Liver (tissue), 9 donors: ENCODE data around the gene ATL2. TPM values are rescaled to one million over a fixed set of nuclear protein-coding genes. Genes with fewer than 3 reads are reported as not detected.

Source experiments
- DNase-seq: peaks from one replicate; pipeline ENCODE4 v3.0.0-alpha.2; 2017; ENCODE audit warnings: low spot score
- H3K27ac ChIP-seq, 2 donors: one replicate each; pipeline ENCODE4 v1.7.0; 2013; ENCODE audit warnings: inconsistent platforms in 2 of 2, low read length in 2 of 2, control low read depth in 1 of 2, low read depth in 1 of 2, mild to moderate bottlenecking in 1 of 2
- H3K27me3 ChIP-seq, 4 donors: one replicate each; pipeline versions ENCODE4 v1.6.1 to v1.7.0; 2013; ENCODE audit warnings: low read length in 3 of 4, inconsistent platforms in 1 of 4, mild to moderate bottlenecking in 1 of 4, moderate library complexity in 1 of 4; ENCODE audit not compliant: control insufficient read depth in 4 of 4, insufficient read depth in 4 of 4
- H3K36me3 ChIP-seq, 4 donors: one replicate each; pipeline versions ENCODE4 v1.6.1 to v1.7.0; 2013; ENCODE audit warnings: low read length in 3 of 4, mild to moderate bottlenecking in 3 of 4, low read depth in 1 of 4, moderate library complexity in 1 of 4; ENCODE audit not compliant: control insufficient read depth in 4 of 4, insufficient read depth in 3 of 4
- H3K4me1 ChIP-seq, 4 donors: one replicate each; pipeline versions ENCODE4 v1.6.1 to v1.7.0; 2013; ENCODE audit warnings: low read length in 3 of 4, mild to moderate bottlenecking in 3 of 4, moderate library complexity in 1 of 4; ENCODE audit not compliant: control insufficient read depth in 4 of 4, insufficient read depth in 4 of 4
- H3K4me3 ChIP-seq, 3 donors: one replicate each; pipeline versions ENCODE4 v1.6.1 to v1.7.0; 2013; ENCODE audit warnings: low read length in 3 of 3, control low read depth in 1 of 3, low read depth in 1 of 3, mild to moderate bottlenecking in 1 of 3
- H3K9ac ChIP-seq, 2 donors: one replicate each; pipeline ENCODE4 v1.7.0; 2013; ENCODE audit warnings: low read length in 2 of 2, mild to moderate bottlenecking in 2 of 2, moderate library complexity in 2 of 2, control low read depth in 1 of 2, low read depth in 1 of 2
- H3K9me3 ChIP-seq, 4 donors: one replicate each; pipeline versions ENCODE4 v1.6.1 to v1.7.0; 2013; ENCODE audit warnings: low read length in 3 of 4; ENCODE audit not compliant: control insufficient read depth in 4 of 4
- EGR1 ChIP-seq, 2 donors: IDR thresholded peaks; 2 replicates each; pipeline ENCODE4 v1.6.1; 2016 to 2018; ENCODE audit warnings: antibody characterized with exemption in 2 of 2, low read depth in 2 of 2
- FOXA1 ChIP-seq: IDR thresholded peaks from 2 replicates; pipeline ENCODE4 v1.6.1; 2016; ENCODE audit warnings: antibody characterized with exemption
- HNF4A ChIP-seq, 2 donors: conservative IDR thresholded peaks; 2 replicates each; pipeline ENCODE4 v1.6.1; 2016; ENCODE audit warnings: antibody characterized with exemption in 2 of 2, mild to moderate bottlenecking in 2 of 2
- HNF4G ChIP-seq: IDR thresholded peaks from 2 replicates; pipeline ENCODE4 v1.6.1; 2016; ENCODE audit warnings: antibody characterized with exemption
- JUND ChIP-seq, 2 donors: IDR thresholded peaks; 2 replicates each; pipeline ENCODE4 v1.6.1; 2016; ENCODE audit warnings: antibody characterized with exemption in 2 of 2
- NR2F2 ChIP-seq: IDR thresholded peaks from 2 replicates; pipeline ENCODE4 v1.6.1; 2016; ENCODE audit warnings: antibody characterized with exemption
- RAD21 ChIP-seq, 2 donors: IDR thresholded peaks; 2 replicates each; pipeline ENCODE4 v1.6.1; 2016; ENCODE audit warnings: antibody characterized with exemption in 2 of 2, mild to moderate bottlenecking in 2 of 2
- RXRA ChIP-seq, 2 donors: IDR thresholded peaks; 2 replicates each; pipeline ENCODE4 v1.6.1; 2017 to 2018; ENCODE audit warnings: antibody characterized with exemption in 2 of 2, mild to moderate bottlenecking in 1 of 2
- SP1 ChIP-seq: IDR thresholded peaks from 2 replicates; pipeline ENCODE4 v1.6.1; 2018; ENCODE audit warnings: antibody characterized with exemption, mild to moderate bottlenecking
- YY1 ChIP-seq: IDR thresholded peaks from 2 replicates; pipeline ENCODE4 v1.6.1; 2016; ENCODE audit warnings: antibody characterized with exemption, mild to moderate bottlenecking
- WGBS: extraction: QIAGEN DNeasy Blood & Tissue Kit; methylation state at CpG from one replicate; pipeline ENCODE4 v1.1.7; 2013; 5-methylcytosine and 5-hydroxymethylcytosine counted together
- polyA plus RNA-seq, 2 donors: library from polyadenylated mRNA; stranded (reverse) in 1 of 2; unstranded in 1 of 2; fragments of 200-250 nt in 1 of 2; fragments of >200 nt in 1 of 2; fragmentation: Nextera tagmentation in 1 of 2; extraction: Ambion mirVana in 1 of 2; gene quantifications; one replicate each; pipeline versions ENCODE4 v1.2.1 to v1.2.3, GENCODE V29; 2013 to 2015
- total RNA-seq, 2 donors: library from RNA; depleted of rRNA; stranded (reverse); fragments of >200 nt; gene quantifications; one replicate each; pipeline ENCODE4 v1.2.3, GENCODE V29; 2014
- TF ChIP-seq, protein P1 (sequence below): IDR thresholded peaks from 2 replicates; pipeline ENCODE4 v1.6.1; 2016; ENCODE audit warnings: antibody characterized with exemption
- TF ChIP-seq, protein P2 (sequence below): fragments of 150-350 bp; IDR thresholded peaks from 2 replicates; pipeline ENCODE4 v1.5.1; 2017; ENCODE audit warnings: improper control_type of control experiment, low read depth, low read length; ENCODE audit not compliant: missing input control
- TF ChIP-seq, protein P3 (sequence below): IDR thresholded peaks from 2 replicates; pipeline ENCODE4 v1.6.1; 2016; ENCODE audit warnings: antibody characterized with exemption
- donor health status: healthy.
- donor health status: healthy.
- donor health status: healthy.
- donor health status: healthy.
- donor health status: healthy.

ATL2 gene
- total and polyA plus RNA-seq, 4 donors: 21.0 to 163 (median 45.8) TPM

DNA sequence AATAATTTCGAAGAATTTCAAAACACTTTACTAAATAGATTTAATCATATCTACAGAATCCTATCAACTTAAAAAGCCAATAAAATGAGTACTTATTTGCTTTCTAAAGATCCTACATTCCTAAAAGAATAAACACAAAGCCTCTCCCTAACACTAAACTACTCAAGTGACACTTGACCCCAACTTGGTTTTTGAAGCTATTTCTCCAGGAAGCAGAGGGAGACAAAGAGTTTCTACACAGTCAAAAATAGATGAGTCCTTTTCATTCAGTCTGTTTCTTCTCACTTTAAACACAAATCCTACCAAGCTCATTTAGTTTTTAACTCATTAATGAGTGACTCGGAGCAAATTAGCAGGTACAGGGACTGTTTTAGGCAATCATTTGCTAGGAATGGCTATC lies 2.1 kb downstream of the ATL2 start:
- peak overlapping the region in 2 of 3 donors; percentile 5 to 80 for H3K4me3 ChIP-seq
- peak overlapping the region; percentile 40 to 47 for H3K9ac ChIP-seq
- DNase-seq: no peak
- H3K9me3 ChIP-seq: no peaks in the 10 kb centered on the region
- H3K27me3 ChIP-seq: no peaks in the 10 kb centered on the region
- H3K27ac ChIP-seq: no peak overlapping the region
- WGBS: 48% methylated on average over 2 of the region's 2 CpGs
- peaks cover 7 to 40% (median 27%) of the 10 kb centered on the region in 4 donors for H3K4me1 ChIP-seq
- no peaks in the 10 kb centered on the region for H3K36me3 ChIP-seq
- peak; percentile 40 for TF ChIP-seq NR2F2
- peak in 1 of 2 donors; percentile 7 for TF ChIP-seq RAD21 (IDR thresholded peaks at IDR 0.05)
- no peak for TF ChIP-seq HNF4G

DNA sequence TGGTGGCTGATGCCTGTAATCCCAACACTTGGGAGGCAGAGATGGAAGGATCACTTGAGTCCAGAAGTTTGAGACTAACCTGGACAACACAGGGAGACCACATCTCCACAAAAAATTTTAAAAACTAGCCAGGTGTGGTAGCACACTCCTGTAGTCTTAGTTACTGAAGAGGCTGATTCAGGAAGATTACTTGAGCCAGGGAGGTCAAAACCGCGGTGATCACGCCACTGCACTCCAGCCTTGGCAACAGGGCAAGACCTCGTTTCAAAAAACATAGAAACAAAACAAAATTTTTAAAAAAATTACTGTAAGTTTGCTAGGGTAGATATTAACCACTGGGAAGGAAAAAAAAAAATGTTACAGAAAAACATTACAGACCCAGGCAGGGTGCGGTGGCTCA lies 5.8 kb downstream of the ATL2 start:
- no peak for TF ChIP-seq RAD21 (IDR thresholded peaks at IDR 0.05)
- TF ChIP-seq, protein P1, sequence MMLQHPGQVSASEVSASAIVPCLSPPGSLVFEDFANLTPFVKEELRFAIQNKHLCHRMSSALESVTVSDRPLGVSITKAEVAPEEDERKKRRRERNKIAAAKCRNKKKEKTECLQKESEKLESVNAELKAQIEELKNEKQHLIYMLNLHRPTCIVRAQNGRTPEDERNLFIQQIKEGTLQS: no peak
- TF ChIP-seq EGR1 (IDR thresholded peaks at IDR 0.05; ENCODE audit: low read depth in 2 of 2): no peak
- no peak for TF ChIP-seq NR2F2
- no peak for TF ChIP-seq SP1
- TF ChIP-seq, protein P2, sequence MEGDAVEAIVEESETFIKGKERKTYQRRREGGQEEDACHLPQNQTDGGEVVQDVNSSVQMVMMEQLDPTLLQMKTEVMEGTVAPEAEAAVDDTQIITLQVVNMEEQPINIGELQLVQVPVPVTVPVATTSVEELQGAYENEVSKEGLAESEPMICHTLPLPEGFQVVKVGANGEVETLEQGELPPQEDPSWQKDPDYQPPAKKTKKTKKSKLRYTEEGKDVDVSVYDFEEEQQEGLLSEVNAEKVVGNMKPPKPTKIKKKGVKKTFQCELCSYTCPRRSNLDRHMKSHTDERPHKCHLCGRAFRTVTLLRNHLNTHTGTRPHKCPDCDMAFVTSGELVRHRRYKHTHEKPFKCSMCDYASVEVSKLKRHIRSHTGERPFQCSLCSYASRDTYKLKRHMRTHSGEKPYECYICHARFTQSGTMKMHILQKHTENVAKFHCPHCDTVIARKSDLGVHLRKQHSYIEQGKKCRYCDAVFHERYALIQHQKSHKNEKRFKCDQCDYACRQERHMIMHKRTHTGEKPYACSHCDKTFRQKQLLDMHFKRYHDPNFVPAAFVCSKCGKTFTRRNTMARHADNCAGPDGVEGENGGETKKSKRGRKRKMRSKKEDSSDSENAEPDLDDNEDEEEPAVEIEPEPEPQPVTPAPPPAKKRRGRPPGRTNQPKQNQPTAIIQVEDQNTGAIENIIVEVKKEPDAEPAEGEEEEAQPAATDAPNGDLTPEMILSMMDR: no peak
- TF ChIP-seq HNF4G: no peak
- no peak for TF ChIP-seq YY1
- no peak for TF ChIP-seq HNF4A (conservative IDR thresholded peaks at IDR 0.05)
- TF ChIP-seq FOXA1: no peak
- TF ChIP-seq RXRA (IDR thresholded peaks at IDR 0.05): no peak
- no peak for TF ChIP-seq JUND (IDR thresholded peaks at IDR 0.05)
- DNase-seq: no peak
- Histone ChIP-seq H3K4me3 (no peak overlapping the region), H3K4me1 (peaks cover 7 to 38% (median 25%) of the 10 kb centered on the region in 4 donors), H3K27me3 (no peaks in the 10 kb centered on the region), H3K9me3 (no peaks in the 10 kb centered on the region), H3K27ac (no peak overlapping the region), H3K36me3 (no peaks in the 10 kb centered on the region), H3K9ac (no peak overlapping the region)
- WGBS: 81% methylated on average over 5 of the region's 5 CpGs

DNA sequence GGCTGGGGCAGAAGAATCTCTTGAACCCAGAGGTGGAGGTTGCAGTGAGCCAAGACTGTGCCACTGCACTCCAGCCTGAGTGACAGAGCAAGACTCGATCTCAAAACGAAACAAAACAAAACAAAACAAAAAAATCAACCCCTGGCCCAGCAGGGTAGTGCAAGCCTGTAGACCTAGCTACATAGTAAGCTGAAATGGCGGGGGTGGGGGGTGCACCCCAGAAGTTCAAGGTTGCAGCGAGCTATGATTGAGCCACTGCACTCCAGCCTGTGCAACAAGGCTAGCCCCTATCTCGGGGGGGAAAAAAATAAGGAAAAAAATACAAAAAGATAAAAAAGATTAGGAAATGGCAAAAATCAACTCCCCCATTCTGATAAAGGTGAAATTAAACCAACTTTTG lies 6.4 kb downstream of the ATL2 start:
- Histone ChIP-seq H3K27me3 (no peaks in the 10 kb centered on the region), H3K4me3 (no peak overlapping the region), H3K9me3 (no peaks in the 10 kb centered on the region), H3K4me1 (peaks cover 9 to 35% (median 28%) of the 10 kb centered on the region in 4 donors), H3K9ac (no peak overlapping the region), H3K27ac (no peak overlapping the region), H3K36me3 (no peaks in the 10 kb centered on the region)
- no peak for DNase-seq
- TF ChIP-seq RAD21 (IDR thresholded peaks at IDR 0.05) (no peak), EGR1 (IDR thresholded peaks at IDR 0.05; ENCODE audit: low read depth in 2 of 2) (no peak)
- TF ChIP-seq, protein P2: no peak
- TF ChIP-seq, protein P3, sequence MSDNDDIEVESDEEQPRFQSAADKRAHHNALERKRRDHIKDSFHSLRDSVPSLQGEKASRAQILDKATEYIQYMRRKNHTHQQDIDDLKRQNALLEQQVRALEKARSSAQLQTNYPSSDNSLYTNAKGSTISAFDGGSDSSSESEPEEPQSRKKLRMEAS: no peak
- WGBS: 92% methylated on average over 5 of the region's 5 CpGs
